Stimulated activated naive CD8-positive, alpha-beta T cell treated with anti-CD3 and anti-CD28 coated beads, Interleukin-15, Interleukin-2, amounts not matched to agents 100 ng/mL and 50 ng/mL, for 24 hours (primary cell): ENCODE data around the gene HINFP.

ENCODE experiments used
- H3K27ac Mint-ChIP-seq: one replicate; pipeline ENCODE4 v1.8.0; 2021; ENCODE audit warnings: mild to moderate bottlenecking, mixed read lengths
- H3K27me3 Mint-ChIP-seq: one replicate; pipeline ENCODE4 v1.8.0; 2021; ENCODE audit warnings: mixed read lengths
- H3K36me3 Mint-ChIP-seq: one replicate; pipeline ENCODE4 v1.8.0; 2021; ENCODE audit warnings: low read depth, mixed read lengths
- H3K4me1 Mint-ChIP-seq: one replicate; pipeline ENCODE4 v1.8.0; 2021; ENCODE audit warnings: low read depth, mixed read lengths
- H3K4me3 Mint-ChIP-seq: one replicate; pipeline ENCODE4 v1.8.0; 2021; ENCODE audit warnings: mild to moderate bottlenecking, mixed read lengths
- H3K9me3 Mint-ChIP-seq: one replicate; pipeline ENCODE4 v1.8.0; 2021; ENCODE audit warnings: mixed read lengths

Gene HINFP, protein sequence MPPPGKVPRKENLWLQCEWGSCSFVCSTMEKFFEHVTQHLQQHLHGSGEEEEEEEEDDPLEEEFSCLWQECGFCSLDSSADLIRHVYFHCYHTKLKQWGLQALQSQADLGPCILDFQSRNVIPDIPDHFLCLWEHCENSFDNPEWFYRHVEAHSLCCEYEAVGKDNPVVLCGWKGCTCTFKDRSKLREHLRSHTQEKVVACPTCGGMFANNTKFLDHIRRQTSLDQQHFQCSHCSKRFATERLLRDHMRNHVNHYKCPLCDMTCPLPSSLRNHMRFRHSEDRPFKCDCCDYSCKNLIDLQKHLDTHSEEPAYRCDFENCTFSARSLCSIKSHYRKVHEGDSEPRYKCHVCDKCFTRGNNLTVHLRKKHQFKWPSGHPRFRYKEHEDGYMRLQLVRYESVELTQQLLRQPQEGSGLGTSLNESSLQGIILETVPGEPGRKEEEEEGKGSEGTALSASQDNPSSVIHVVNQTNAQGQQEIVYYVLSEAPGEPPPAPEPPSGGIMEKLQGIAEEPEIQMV

DNA sequence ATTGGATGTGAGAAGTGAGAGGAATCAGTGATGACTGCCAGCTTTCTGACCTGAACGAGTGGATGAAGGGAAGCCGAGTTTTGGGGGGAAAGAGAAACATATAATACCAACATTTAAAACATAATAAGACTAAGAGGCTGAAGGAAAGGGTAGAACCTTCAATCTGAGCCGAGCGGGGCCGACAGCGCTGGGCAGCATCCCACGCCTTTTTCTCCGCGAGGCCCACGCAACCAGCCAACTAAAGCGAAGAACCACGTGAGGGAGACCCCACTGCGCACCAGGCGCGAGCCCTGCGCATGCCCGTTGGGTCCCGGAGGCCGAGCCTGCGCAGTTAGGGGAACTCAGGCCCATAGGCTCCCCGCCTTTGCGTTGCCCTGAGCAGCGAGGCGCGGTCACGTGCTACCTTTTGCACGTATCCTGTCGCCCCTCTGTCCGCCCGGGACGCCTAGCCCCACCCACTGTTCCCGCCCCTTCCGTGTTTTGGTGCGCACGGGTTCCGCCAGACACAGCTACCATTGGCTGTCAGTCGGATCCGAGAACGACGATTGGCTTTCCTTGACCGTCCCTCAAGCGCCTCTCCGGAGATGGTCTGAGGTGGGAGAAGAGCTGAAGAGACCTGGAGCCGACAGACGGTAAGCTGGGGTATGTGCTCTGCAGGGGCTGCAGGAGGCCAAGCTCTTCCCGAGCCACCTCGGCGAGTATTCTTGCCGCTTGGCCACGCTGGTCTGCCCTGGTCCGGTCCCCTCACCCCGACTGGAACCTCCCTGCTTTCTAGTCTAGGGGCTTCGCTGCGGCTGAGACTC, at the start of gene HINFP:
HINFP (plus strand) TSS at position 573 of the 803 bp plus-strand sequence. CDS start 5,365 bp downstream, outside the sequence.
- H3K36me3 Mint-ChIP-seq, result peaks cover 24% of the 10 kb centered on the region
- no peaks in the 10 kb centered on the region for H3K27me3 Mint-ChIP-seq
- H3K9me3 Mint-ChIP-seq, result no peaks in the 10 kb centered on the region
- H3K4me3 Mint-ChIP-seq, result peak within 1 kb of the TSS; percentile 97
- peak within 1 kb of the TSS; percentile 91 for H3K27ac Mint-ChIP-seq
- peaks cover 28% of the 10 kb centered on the region for H3K4me1 Mint-ChIP-seq

DNA sequence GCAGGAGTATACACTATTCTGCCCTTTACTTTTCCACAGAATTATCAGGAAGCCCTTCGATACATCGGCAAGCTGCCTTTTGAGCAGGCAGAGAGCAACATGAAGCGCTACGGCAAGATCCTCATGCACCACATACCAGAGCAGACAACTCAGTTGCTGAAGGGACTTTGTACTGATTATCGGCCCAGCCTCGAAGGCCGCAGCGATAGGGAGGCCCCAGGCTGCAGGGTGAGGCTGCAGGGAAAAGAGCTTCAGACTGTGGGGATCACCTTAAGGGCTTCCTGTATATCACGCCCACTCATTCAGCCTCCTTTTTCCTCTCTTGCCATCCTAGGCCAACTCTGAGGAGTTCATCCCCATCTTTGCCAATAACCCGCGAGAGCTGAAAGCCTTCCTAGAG, 43.5 kb upstream of the HINFP start:
- Mint-ChIP-seq H3K4me1 (no peaks in the 10 kb centered on the region), H3K9me3 (no peaks in the 10 kb centered on the region), H3K27me3 (no peaks in the 10 kb centered on the region), H3K4me3 (no peak overlapping the region), H3K27ac (no peak overlapping the region), H3K36me3 (peaks cover 53% of the 10 kb centered on the region)

DNA sequence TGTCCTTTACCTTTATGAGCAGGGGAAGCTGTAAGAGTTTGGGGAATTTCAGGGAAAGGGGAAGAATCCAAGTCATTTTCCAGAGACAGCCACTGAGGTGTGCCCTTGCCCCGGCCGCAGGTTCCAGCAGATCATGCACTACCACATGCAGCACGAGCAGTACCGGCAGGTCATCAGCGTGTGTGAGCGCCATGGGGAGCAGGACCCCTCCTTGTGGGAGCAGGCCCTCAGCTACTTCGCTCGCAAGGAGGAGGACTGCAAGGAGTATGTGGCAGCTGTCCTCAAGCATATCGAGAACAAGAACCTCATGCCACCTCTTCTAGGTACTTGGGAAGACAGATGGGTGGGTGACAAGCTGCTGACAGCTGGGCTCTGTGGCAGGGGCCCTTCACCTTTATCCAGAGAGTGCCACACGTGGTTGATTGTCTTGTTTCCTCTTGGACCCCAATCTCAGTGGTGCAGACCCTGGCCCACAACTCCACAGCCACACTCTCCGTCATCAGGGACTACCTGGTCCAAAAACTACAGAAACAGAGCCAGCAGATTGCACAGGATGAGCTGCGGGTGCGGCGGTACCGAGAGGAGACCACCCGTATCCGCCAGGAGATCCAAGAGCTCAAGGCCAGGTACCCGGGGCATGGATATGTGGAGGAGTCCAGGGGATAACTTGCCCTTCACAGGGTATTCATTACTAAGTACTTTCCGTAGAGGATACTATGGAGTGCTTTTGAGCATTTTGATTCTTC, 42.5 kb upstream of the HINFP start:
- Mint-ChIP-seq H3K4me1 (no peaks in the 10 kb centered on the region), H3K27ac (no peak overlapping the region), H3K36me3 (peaks cover 46% of the 10 kb centered on the region), H3K9me3 (no peaks in the 10 kb centered on the region), H3K4me3 (no peak overlapping the region), H3K27me3 (no peaks in the 10 kb centered on the region)

DNA sequence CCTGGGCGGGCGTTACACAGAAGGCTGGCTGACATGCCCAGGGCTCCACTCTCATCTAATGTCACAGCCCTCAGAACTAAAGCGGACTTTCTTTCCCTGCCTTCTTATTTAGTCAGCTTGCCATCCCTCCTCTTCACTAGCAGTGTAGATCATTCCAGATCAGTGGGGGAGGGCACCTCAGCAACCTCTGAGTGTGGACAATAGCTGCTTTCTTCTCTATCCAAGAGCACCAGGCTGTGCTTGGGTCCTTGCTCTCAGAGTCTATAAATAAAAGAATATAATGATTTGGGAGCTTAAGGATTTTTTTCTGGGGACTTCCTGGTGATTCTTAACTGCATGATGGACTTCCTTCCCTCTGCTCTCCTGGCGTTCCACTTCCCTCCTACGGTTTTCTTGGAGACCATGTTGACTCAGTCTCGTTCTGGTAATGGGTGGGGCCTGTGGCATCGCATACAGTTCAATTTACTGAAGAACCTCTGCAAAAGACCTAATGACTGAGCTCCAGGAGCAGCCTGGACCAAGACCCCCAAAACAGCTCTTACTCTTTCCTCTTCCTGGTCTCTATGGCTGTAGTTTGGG, 39.6 kb upstream of the HINFP start:
- no peaks in the 10 kb centered on the region for H3K9me3 Mint-ChIP-seq
- no peaks in the 10 kb centered on the region for H3K27me3 Mint-ChIP-seq
- H3K36me3 Mint-ChIP-seq, result peaks cover 44% of the 10 kb centered on the region
- H3K4me3 Mint-ChIP-seq, result no peak overlapping the region
- peaks cover 19% of the 10 kb centered on the region for H3K4me1 Mint-ChIP-seq
- H3K27ac Mint-ChIP-seq, result peak overlapping the region; percentile 43

DNA sequence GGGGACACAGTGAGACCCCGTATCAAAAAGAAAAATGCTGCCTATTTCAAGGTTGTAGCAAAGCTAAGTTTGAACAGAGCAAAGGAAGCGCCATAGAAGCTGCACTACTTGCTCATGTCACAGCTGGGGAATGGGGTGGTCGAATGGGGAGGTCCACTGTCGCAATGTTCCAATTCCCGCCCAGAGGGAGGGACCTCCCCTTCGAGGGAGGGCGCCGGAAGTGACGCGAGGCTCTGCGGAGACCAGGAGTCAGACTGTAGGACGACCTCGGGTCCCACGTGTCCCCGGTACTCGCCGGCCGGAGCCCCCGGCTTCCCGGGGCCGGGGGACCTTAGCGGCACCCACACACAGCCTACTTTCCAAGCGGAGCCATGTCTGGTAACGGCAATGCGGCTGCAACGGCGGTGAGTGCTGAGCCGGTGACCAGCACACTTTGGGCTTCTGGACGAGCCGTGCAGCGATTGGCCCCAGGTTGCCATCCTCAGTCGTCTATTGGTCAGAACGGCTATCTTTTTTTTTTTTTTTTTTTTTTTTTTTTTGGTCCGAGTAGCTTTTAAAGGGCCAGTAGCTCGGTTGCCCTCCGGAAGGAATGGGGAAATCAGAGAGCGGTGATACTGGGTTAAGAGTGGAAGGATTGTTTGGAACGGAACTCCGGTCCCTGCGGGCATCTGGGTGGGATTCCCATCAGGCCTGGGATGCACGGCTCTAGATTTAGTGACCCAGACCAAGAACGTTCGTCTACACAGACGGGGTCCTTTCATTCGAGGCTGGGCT, 36.5 kb upstream of the HINFP start, which contains the start of gene HMBS:
HMBS (plus strand) TSS at position 219 of the 774 bp plus-strand sequence; CDS start at position 372, 153 bp downstream.
- Mint-ChIP-seq H3K27me3 (no peaks in the 10 kb centered on the region), H3K4me3 (peak within 1 kb of the TSS; percentile 98), H3K27ac (peak within 1 kb of the TSS; percentile 96), H3K9me3 (no peaks in the 10 kb centered on the region), H3K36me3 (peaks cover 20% of the 10 kb centered on the region), H3K4me1 (peaks cover 30% of the 10 kb centered on the region)

DNA sequence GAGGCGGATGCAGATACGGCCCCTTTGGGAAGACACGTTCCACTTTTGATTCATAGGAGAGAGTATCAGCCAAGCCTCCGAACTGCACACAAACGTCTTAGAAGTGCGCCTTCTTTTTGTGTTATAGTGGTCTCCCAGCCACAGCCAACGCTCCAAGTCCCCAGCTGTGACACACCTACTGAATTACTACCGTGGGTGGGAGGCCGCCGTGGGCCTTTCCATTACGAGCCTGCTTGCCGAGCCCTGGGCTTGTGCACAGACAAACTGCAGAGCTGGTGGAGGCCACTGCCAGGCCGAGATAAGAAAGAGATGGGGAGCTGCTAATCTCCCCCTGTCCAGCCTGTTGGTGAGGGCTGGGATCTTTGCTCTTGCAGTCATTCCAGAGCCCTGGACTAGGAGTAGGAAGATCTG, 35.9 kb upstream of the HINFP start:
- Mint-ChIP-seq H3K9me3 (no peaks in the 10 kb centered on the region), H3K27me3 (no peaks in the 10 kb centered on the region), H3K4me3 (peak overlapping the region; percentile 98), H3K36me3 (peaks cover 20% of the 10 kb centered on the region), H3K4me1 (peaks cover 30% of the 10 kb centered on the region), H3K27ac (peak overlapping the region; percentile 96)

DNA sequence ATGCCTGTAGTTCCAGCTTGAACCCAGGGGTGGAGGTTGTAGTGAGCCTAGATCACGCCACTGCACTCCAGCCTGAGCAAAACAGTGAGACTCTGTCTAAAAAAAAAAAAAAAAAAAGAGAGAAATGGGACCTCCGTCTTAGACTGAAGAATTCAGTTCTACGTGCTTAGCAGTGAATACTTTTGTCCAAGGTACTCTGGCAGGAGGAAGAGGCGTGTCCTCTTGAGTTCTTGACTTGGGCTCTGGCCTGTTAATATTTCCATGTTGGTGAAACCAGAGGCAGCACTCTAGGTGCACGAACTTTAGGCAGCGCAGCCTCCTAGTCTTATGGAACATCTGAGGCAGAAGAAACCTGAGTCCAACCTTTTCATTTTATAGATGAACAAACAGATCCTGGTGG, 34.3 kb upstream of the HINFP start:
- H3K4me3 Mint-ChIP-seq, result peak overlapping the region; percentile 18

DNA sequence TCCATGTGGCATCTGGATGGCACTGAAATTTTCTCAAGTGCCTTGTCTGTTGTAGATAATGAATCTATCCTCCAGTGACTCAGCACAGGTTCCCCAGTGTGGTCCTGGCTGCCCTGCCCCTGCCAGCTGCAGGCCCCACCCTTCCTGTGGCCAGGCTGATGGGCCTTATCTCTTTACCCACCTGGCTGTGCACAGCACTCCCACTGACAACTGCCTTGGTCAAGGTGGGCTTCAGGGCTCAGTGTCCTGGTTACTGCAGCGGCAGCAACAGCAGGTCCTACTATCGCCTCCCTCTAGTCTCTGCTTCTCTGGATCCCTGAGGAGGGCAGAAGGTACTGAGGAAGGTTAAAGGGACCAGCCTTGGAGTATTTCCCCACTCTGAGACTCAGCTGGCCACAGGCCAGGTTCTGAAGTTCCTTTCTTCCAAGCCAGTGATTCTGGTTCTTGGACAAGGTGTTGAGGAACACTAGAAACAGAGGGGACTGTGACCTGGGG, 33.6 kb upstream of the HINFP start:
- no peak overlapping the region for H3K27ac Mint-ChIP-seq
- no peaks in the 10 kb centered on the region for H3K9me3 Mint-ChIP-seq
- no peak overlapping the region for H3K4me3 Mint-ChIP-seq
- H3K27me3 Mint-ChIP-seq, result no peaks in the 10 kb centered on the region
- H3K36me3 Mint-ChIP-seq, result peaks cover 13% of the 10 kb centered on the region
- peaks cover 42% of the 10 kb centered on the region for H3K4me1 Mint-ChIP-seq

More for the DNA sequence above, 34.3 kb upstream of the HINFP start:
- Mint-ChIP-seq H3K9me3 (no peaks in the 10 kb centered on the region), H3K36me3 (peaks cover 9% of the 10 kb centered on the region), H3K27me3 (no peaks in the 10 kb centered on the region), H3K27ac (peak overlapping the region; percentile 9), H3K4me1 (peaks cover 35% of the 10 kb centered on the region)

DNA sequence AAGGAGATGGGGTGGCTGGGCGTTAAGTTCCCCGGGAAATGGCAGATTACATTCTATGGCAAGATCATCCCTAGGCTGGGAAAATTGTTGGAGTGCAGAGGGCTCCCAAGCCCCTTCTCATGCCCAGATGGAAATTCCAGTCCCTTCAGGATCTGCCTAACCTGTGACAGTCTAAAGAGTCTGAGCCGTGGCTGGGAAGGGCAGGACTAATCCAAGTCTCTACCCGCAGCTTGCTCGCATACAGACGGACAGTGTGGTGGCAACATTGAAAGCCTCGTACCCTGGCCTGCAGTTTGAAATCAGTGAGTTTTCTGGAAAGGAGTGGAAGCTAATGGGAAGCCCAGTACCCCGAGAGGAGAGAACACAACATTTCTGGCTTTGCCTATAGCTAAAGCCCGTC, 33.0 kb upstream of the HINFP start:
- Mint-ChIP-seq H3K4me3 (no peak overlapping the region), H3K27ac (no peak overlapping the region), H3K9me3 (no peaks in the 10 kb centered on the region), H3K36me3 (peaks cover 17% of the 10 kb centered on the region), H3K27me3 (no peaks in the 10 kb centered on the region), H3K4me1 (peaks cover 48% of the 10 kb centered on the region)

DNA sequence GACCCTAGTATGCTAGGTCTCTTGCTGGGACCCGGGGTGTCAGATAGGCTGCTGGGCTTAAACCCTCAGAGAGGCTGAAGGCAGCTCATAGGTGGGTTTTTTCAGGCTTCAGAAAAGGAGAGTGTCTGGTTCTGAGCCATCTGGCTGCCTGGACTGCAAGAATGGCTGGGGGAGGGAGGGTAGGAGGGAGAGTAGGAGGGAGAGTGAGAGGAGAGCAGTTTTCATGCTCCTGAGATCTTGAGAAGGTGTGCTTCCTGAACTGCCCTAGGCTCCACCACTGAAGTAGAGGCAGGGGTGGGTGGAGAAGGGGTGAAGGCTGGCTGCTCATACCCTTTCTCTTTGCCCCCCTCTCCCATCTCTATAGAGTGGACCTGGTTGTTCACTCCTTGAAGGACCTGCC, 32.1 kb upstream of the HINFP start:
- Mint-ChIP-seq H3K27me3 (no peaks in the 10 kb centered on the region), H3K4me1 (peaks cover 52% of the 10 kb centered on the region), H3K36me3 (peaks cover 25% of the 10 kb centered on the region)

DNA sequence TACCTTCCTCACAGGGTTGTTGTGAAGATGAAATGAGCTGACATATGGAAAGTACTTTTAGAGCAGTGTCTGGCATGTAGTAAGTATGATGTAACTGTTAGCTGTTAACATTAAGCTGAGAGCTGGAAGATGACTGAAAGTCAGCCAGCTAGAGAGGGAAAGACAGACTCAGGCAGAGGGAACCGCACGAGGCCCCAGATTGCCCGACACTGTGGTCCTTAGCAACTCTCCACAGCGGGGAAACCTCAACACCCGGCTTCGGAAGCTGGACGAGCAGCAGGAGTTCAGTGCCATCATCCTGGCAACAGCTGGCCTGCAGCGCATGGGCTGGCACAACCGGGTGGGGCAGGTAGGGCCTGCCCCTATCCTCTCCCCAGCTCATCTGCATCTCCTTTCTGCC, 30.2 kb upstream of the HINFP start:
- Mint-ChIP-seq H3K27ac (no peak overlapping the region), H3K4me3 (no peak overlapping the region), H3K36me3 (peaks cover 30% of the 10 kb centered on the region), H3K27me3 (no peaks in the 10 kb centered on the region), H3K9me3 (no peaks in the 10 kb centered on the region), H3K4me1 (peaks cover 47% of the 10 kb centered on the region)

More for the DNA sequence above, 32.1 kb upstream of the HINFP start:
- no peaks in the 10 kb centered on the region for H3K9me3 Mint-ChIP-seq
- H3K4me3 Mint-ChIP-seq, result no peak overlapping the region
- no peak overlapping the region for H3K27ac Mint-ChIP-seq

DNA sequence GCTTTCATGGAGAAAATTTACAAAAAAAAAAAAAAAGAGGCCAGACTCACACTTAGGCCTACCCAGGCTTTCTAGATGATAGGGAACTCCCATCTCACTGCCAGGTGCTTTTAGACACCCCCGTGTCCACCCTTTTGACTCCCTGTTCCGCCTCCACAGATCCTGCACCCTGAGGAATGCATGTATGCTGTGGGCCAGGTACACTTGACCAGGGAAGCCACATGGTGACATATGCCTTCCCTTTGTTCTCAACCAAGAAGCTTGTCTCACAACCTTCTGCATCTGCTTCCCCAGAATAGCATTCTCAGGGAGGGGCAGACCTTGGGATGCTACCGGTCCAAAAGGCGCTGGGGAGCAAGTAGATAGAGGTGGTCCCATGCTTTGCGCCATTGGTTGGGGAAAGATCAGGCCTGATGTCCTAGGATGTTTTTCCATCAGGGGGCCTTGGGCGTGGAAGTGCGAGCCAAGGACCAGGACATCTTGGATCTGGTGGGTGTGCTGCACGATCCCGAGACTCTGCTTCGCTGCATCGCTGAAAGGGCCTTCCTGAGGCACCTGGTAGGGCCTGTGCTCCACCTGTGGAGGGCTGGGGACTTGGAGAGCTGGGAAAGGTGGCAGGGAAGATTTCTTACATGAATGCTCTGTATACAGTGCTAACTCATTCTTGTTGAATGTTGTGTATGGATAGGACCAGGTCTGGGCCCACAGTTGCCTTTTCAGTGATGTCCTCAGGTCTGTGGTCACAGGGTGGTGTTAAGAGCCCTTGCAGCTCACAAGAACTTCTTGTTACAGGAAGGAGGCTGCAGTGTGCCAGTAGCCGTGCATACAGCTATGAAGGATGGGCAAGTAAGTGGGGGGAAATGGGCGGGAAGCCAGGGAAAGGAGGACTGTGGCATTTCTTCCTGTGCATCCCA, 29.2 kb upstream of the HINFP start:
- H3K36me3 Mint-ChIP-seq, result peaks cover 39% of the 10 kb centered on the region
- H3K4me3 Mint-ChIP-seq, result peak overlapping the region; percentile 92
- H3K27ac Mint-ChIP-seq, result peak overlapping the region; percentile 60
- no peaks in the 10 kb centered on the region for H3K27me3 Mint-ChIP-seq
- H3K4me1 Mint-ChIP-seq, result peaks cover 43% of the 10 kb centered on the region
- no peaks in the 10 kb centered on the region for H3K9me3 Mint-ChIP-seq
